HG03066 (cell line): ENCODE data around the gene FANCD2.
"Not testable (repeated sequence)": the region's sequence is repeated elsewhere in the genome, so short reads cannot be mapped to it uniquely, and the experiment has no call there.

ENCODE experiments used
- ATAC-seq: cut with Tn5 transposase; IDR thresholded peaks from one replicate; pipeline ENCODE4 v1.9.1; 2021; ENCODE audit warnings: low read depth; ENCODE audit not compliant: unreplicated experiment

The FANCD2 gene

DNA sequence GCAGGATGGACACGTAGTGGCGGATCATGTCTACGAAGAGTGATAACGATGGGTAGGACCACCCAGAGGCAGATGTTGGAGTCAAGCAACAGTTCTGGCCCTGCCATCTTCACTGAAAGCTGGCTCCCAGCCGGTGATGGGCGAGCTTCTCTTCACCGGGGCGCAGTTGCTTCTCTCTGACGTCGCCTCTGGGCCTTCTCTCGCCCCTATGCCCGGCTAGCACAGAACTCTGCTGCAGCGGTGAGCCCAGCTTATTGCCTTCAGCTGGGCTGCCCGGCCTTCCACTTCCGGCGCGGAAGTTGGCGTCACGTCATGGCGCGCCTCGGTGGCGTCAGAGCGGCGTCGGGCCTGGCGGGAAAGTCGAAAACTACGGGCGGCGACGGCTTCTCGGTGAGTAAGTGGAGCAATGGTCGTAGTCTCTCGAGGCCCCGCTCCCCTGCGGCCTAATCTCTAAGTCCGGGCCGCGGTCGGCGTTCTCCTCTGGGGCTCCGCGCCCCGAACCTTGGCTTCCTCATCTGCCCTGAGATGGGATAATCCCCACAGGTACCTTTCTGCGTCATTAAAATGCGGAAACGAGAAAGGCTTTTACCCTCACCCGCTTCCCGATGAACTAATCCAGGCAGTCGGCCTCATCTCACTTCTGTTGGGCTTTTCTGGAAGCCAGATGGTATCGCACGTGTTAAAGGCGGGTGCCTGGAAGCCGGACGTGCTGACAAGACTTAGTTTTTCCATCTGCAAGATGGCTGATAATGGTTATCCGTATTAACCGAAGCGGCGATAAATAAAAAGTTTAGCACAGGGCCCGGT, at the start of gene FANCD2:
Gene FANCD2, plus strand, starts transcription at position 354 of the 807 bp plus-strand sequence. CDS start 2,221 bp downstream, outside the sequence.
- peak; percentile 95 for ATAC-seq

DNA sequence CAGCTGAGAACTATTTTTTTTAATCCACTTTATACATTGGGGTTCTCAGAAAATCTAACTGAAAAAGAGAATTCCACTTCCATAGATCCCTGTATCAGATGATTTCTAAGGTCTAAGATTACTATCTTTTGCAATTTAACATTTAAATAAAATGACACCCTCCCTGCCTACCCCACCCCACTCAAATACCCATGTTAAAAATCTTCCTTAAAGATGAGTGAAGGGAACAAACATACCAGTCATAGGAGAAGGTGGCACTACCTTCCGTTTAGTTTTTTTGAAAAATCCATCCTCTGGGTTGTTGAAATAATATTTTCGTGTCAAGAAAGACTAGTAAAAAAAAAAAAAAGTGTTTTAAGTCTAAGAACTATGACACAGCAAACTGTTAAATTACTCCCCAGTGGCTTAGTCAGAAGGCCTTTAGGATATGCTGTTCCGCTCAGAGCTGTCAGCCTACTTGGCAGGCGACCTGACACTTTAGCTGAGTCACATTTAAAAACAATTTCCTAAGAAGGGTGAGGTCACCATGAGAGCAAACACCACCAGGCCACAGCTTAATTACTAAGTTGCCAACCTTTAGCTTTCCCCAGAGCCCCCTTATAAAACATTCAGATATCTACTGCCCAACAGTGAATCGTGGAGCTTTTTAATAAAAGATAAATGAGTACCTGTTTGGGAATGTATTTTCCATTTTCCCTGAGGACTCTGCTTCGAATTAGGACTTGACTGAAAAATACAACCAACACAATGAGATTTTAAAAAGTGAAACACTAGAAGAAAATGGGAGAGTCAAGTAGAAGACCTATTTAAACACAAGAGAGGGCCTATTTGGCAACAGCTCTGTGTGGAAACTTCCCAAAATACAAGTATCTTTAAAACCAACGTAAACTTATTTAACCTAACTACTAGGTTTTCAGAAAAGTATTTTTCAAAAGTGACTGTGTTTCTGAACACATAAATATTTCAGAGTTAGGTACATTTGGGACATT, 49.2 kb upstream of the FANCD2 start:
- ATAC-seq: no peak

DNA sequence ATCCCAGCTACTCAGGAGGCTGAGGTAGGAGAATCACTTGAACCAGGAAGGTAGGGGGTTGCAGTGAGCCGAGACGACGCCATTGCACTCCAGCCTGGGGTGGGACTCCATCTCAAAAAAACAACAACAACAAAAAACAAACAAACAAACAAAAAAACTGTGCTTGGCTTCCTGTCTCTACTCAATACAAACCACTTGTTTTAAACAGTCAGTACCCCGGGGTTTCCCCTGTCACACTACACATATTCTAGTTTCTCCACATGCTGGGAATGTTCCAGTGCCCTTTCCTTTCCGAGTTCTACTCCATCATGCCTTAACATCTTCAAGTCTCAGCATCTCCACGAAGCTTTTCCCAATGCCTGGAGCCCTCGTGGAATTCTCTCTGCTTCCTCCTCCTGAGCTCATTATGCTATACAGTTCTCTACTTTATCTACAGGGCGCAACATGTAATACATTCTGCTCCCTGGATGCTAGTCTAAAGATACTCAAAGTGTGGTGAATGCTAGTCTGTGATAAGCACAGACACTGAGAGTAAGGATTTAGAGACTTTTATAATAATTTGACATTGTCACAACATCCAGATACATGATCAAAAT, 47.4 kb upstream of the FANCD2 start:
- ATAC-seq: no peak

DNA sequence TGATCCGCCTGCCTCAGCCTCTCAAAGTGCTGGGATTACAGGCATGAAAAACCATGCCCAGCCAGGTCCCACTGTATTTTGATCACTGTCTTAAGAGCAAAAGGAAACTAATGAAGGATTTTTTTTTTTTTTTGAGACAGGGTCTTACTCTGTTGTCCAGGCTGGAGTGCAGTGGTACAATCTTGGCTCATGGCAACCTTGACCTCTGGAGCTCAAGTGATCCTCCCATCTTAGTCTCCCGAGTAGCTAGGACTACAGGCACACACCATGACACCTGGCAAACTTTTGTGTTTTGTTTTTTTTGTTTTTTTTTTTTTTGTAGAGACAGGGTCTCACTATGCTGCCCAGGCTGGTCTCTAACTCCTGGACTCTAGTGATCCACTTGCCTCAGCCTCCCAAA, 46.0 kb upstream of the FANCD2 start:
- no peak for ATAC-seq

DNA sequence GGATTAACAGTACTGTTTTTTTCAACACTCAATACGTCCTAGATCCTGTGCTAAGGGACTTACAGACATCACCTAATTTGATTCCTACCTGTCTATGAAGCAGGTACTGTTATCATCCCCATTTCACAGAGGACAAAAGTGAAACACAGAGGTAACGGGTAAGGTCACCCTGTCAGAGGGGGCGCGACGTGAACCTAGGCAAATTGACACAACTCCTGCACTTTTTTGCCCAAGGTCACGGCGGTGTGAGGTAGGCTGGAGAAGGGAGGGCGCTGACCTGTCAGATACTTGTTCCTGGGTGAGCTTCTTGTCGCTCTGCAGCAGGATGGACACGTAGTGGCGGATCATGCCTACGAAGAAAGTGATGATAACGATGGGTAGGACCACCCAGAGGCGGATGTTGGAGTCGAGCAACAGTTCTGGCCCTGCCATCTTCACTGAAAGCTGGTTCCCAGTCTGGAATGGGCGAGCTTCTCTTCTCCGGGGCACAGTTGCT, 40.0 kb upstream of the FANCD2 start:
- ATAC-seq: peak; percentile 30

DNA sequence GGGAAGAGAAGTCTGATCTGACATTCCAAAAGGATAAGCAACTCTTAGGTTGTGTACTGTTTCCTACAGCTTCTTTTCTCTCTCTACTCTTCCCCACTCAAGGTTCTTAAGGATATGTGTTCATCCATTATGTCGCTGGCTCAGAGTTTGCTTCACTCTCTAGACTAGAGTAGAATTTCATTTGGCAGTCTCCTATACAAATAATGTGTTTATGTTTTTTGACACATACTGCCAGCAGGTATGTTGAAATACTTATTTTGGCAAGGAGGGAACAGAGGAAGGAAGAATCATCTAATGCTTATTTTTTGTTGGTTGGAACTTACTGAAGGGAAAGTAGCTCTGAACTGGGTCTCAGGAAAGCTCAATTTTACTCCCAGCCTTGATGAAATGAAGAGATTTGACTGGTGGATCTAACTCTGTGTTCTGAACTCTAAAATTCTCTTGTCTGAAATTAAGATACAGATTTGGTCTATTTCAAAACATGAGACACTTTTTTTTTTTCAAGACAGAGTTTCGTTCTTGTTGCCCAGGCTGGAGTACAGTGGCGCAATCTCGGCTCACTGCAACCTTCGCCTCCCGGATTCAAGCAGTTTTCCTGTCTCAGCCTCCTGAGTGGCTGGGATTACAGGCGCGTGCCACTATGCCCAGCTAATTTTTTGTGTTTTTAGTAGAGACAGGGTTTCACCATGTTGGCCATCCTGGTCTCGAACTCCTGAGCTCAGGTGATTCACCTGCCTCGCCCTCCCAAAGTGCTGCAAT, 32.0 kb upstream of the FANCD2 start:
- no peak for ATAC-seq

DNA sequence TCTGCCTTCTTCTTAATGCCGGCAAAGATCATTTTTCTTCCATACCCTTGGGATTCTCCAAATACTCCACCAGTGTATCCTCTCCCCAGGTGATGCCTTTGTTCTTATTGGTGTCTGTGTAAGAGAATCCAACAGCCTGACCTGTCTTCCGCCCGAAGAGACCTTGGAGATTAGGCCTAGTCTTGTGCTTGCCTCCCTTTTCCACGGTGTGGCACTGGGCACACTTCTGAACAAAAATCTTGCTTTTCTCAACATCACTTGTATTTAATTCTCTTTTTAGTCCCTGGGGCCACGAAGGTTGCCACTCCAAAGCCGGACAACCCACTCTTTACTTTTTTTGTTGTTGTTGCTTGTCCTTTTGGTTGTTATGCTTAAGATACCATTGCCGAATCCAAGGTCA, 25.6 kb upstream of the FANCD2 start:
- ATAC-seq: no peak

DNA sequence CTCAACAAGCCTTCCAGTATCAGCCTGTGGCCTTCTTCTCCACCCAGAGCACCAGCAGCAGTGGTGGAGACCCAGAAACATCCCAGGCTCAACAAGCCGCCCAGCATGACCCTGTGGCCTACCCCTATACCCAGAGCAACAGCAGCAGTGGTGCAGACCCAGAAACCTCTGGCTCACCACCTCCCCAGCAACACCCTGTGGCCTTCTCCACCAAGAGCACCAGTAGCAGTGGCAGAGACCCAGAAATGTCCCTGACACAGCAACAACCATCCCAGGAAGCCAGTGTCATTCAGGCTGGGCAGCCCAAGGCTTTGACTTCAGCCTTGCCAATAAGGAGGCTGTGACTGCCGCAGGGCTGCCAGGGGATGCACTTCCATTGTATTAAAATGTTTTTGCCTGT, 23.3 kb upstream of the FANCD2 start:
- no peak for ATAC-seq

DNA sequence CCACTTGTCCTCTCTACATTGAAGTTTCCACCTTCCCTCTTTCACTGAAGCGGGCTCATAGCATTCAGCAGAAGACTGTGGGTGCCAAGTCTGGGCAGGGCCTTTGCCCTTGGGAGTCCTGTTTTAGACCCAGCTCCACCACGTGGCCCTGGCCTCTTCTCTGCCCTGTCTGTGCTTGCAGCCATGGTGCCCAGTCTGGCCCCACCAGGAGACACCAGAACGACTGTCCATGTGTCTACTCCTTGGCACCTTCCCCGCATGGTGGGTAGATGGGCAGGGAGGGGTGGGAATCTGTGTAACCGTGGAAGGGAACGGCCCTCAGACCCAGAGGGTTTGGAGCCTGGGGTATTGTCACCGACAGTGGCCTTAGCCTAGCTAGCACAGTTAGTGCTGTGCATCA, 21.7 kb upstream of the FANCD2 start:
- no peak for ATAC-seq

DNA sequence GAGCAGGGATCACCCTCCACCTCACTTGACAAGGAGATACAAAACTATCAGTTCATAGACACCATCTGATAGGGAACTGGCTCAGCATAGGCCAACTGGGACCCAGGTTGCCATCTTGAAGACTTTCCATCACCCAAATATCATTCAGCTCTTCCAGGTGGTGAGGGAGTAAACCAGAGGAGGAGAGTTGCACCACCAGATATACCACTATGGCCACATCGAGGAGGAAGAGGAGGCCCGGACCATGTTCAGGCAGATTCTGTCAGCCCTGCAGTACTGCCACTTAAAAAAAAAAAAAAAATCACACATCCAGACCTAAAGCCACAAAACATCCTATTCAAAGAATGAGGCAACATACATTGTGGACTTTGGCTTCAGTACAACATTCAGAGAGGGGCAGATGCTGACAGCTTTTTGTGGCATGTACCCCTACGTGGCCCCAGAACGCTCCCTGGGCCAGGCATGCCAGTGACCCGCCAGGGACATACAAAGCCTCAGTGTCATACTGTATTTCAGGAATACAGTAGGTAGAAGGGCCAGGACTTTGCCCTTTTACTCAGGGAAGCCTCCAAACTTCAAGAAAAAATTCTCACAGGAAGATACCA, 21.2 kb upstream of the FANCD2 start:
- ATAC-seq: no peak

DNA sequence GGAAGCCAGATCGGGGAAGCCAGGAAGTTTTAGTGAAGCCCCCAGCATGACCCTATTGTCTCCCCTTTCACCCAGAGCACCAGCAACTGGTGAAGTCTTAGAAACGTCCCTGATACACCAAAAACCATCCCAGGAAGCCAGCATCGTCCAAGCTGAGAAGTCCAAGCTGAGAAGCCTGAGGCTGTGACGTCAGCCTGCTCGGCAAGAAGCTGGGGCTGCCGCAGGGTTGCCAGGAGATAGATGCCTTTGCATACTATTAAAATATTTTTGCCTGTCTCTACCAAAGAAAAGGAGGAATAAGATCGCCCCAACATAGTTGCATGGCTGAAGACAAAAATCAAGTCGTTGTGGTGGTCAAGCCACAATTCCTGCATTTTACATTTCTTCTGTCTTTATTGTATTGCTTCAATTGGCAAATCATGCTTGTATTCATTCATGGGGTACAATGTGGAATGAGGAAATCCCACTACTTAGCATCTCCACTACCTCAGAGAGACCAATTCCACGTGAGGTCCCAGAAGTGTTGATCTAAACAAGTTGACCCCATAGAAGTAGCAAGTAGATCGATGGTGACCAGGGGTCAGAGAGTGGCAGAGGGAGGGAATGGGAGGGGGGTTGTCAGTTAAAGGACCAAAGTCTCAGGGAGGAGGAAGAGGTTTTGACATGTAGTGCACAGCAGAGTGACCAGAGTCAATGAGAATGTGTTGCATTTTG, 20.0 kb upstream of the FANCD2 start:
- ATAC-seq: no peak

DNA sequence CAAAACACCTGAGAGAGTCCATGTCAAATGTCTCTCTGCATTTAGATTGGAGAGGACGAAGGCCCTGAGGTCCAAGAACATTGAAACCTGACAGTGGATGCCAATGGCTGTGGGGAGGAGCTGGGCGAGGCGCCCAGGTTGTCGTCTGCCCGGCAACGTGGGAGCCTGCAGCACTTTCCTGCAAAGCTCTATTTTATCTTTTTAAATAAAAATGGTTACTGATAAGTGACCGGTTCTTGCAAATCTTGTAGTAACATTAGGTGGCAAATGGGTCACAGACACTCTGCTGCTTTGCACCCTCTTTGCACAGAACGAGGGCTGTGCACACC, 19.5 kb upstream of the FANCD2 start:
- no peak for ATAC-seq

DNA sequence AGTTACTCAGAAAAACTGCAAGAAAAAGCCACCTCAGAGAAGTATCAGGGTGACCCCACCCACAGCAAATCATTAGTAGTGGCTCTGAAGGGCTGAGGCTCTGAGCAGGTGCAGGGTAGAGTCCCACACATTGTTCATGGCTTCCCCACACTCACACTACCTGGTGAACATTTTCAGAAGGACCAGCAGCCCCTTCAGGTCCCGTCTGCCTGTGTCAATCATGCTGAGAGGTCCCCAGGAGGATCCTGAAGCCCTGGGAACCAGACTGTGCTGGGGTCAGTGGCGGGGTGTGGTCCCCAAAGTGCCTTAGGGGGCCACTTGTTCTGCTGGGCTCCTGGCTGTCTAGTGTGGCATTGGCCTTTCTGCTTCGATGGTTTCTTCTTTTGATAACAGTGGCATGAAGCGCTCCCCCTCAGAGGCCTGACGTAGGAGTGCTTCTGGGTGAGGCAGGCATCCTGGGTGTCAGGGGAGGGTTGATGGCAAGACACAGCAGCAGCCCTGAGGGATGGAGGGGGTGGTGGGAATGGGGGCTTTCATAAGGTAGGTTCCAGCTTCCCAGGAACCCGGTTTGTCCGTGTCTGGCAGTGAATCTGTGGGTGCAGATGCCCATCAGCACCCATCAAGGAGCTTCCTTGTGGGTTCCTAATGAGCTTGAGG, 19.0 kb upstream of the FANCD2 start:
- ATAC-seq: no peak

DNA sequence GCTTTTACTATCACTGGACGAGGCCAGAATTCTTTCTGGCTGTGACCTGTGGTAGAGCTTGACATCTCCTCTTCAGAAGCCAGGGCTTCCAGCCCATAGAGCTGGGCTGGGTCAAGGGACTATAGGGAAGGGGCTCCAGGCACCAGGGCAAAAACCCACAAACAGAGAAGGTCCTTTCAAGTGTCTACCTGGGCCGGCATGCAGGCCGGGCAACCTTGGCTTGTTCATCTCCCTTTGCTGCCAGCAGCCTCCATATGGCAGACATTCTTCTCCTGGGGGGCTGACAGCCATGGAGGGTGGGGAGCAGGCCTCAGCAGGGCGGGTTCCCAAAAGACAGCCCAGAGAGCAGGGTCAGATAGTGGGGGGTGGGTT, 18.0 kb upstream of the FANCD2 start:
- ATAC-seq: not testable (repeated sequence)

DNA sequence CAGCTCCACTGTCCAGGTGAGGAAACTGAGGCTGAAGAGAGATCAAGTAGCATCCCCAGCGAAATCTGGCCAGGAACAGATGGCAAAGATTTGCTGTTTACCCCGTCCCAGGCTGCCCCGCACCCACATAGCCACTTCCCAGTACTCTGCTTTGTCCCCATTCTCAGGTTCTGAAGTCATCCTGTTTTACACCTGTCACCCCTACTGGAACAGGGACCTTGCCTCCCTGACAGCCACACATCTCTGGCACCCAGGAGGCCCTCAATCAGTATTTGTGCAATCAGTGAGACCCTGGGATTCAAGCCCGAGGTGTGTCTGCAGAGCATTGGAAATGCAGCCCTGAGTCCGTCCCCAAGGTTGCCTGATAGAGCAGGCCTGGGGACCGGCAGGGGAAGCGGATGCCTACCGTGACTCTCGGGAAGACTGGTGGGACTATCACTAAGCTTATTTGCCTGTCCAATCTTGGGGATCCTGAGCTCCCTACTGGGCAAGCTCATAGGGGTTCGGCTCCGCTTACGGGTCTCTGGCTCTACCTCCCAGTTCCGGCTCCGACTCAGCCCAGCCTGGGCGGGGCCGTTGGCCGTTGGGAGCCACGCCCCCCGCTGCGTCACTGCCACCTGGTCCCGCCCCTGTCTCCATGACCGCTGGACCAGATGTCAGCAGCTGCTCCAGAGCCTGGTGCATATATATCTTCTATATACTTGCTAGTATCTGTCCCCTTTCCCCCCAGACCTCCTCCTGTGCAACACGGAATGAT, 17.5 kb upstream of the FANCD2 start:
- peak; percentile 54 for ATAC-seq

DNA sequence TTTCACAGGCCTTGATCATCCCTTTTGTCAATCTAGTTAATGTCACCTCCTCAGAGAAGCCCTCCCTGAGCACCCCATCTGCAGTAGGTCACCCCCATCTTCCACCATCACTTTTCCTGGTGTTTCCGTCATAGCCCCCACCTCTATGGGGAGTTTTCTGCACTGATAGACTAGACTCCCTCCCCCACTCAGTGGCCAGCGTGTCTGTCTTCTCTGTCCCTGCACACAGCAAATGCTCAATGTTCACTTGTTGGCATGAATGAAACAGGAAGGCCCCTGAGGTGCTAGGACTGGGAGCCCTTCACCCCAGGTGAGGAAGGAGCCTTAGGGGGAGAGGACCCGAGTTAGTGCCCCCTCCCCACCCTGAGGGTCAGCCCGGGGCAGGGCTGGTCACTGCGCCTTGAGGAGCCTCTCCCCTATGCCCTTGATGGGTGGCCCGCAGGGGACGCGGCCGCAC, 15.8 kb upstream of the FANCD2 start:
- ATAC-seq: no peak

DNA sequence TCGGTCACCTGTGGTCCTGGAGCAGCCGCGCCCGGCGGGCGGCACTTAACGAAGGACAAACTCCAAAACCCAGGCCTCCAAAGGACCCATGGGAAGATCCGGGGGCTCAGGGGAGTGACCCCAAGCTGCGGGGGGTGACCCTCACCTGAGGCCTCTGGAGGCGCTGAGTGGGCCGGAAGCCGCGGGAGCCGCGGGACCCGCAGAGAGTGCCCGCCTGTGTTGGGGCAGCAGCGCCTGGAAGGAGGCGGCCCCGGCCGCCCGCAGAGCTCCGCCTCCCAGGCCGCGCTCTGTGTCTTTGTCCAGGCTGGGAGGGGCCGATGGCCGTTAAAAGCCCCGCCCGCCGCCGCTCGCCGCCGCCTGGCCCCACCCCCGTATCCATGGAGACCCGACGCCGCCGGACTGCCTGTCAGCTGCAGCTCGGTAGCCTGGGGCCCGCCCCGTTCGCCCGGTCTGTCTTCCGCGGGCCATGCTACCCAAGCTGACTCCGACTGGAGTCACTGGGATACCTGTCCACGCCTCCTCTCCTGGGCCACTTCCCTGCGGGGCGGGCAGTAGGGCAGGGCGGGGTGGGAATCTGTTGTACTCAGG, 15.3 kb upstream of the FANCD2 start:
- ATAC-seq: peak; percentile 80

DNA sequence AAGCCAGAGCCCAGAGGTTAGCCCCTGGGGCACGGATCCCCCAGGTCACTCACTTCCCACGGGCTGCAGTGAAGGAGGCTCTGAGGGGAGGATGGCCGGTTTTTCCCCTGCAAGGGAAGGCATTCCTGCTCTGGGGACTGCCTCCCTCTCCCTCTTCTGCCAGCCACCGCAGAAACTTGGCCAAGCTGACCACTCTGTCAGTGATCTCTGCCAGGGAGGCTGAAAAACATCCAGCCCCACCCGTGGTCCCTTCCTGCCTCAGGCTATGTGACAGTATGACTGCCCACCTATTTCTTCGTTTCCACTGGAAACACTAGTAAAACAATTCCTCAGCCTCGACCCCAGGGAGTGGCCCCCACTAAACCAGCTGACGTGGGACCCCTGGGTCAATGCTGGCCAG, 14.6 kb upstream of the FANCD2 start:
- no peak for ATAC-seq
